ENCODE data around the gene TMPRSS11F. TPM values are rescaled to one million over a fixed set of nuclear protein-coding genes. Genes with fewer than 3 reads are reported as not detected.

The TMPRSS11F gene
- total and polyA plus RNA-seq, 2 donors (not counting 1 experiment from before 2014, with no cell fraction given) = not detected

GRCh38 chr4:68076194-68076593 is 53.5 kb downstream of the TMPRSS11F start:
- Histone ChIP-seq H2AFZ (ENCODE audit: insufficient read depth, low read depth, low read length, poor library complexity, severe bottlenecking) (no peak overlapping the region), H3K4me3 (ENCODE audit: control extremely low read depth in 1 of 5, extremely low read depth in 1 of 5, insufficient read depth in 1 of 5, low read depth in 2 of 5, low read length in 4 of 5) (no peak overlapping the region), H3K36me3 (replicated peaks in 1 of 2; ENCODE audit: control extremely low read depth in 1 of 2, control insufficient read depth in 1 of 2, extremely low read depth in 1 of 2, insufficient read depth in 2 of 2, low read length in 1 of 2) (no peaks in the 10 kb centered on the region), H3K27ac (ENCODE audit: low read length in 2 of 2) (no peak overlapping the region), H3K79me2 (ENCODE audit: control insufficient read depth, insufficient read depth, low read length) (no peaks in the 10 kb centered on the region), H3K4me1 (ENCODE audit: control insufficient read depth in 2 of 2, insufficient read depth in 2 of 2, low read length in 2 of 2) (no peaks in the 10 kb centered on the region), H4K20me1 (ENCODE audit: control insufficient read depth, insufficient read depth, low read length, poor library complexity, severe bottlenecking) (no peaks in the 10 kb centered on the region), H3K9ac (ENCODE audit: low read length) (no peak overlapping the region), H3K27me3 (replicated peaks in 1 of 4; ENCODE audit: control extremely low read depth in 1 of 4, control insufficient read depth in 3 of 4, insufficient read depth in 4 of 4, low read length in 3 of 4) (no peaks in the 10 kb centered on the region), H3K9me3 (ENCODE audit: control extremely low read depth in 1 of 3, control insufficient read depth in 2 of 3, insufficient read depth in 1 of 3, low read length in 2 of 3) (no peaks in the 10 kb centered on the region), H3K4me2 (replicated peaks; ENCODE audit: low read depth, low read length, poor library complexity, severe bottlenecking) (no peak overlapping the region)
- TF ChIP-seq CTCF (IDR thresholded peaks at IDR 0.05) (no peak), EZH2 (IDR thresholded peaks at IDR 0.05; ENCODE audit: borderline replicate concordance, insufficient read depth, low read depth, low read length, poor library complexity, severe bottlenecking) (no peak)
- H3K4me1 Mint-ChIP-seq = no peaks in the 10 kb centered on the region
- H3K27ac Mint-ChIP-seq = no peak overlapping the region
- ChIA-PET CTCF (no interaction called here), POLR2A (no interaction called here)
- intact Hi-C loops (cut with micrococcal nuclease) = no loop called here
- WGBS (ENCODE audit: insufficient coverage) = no CpG with 5 or more reads among the region's 2 CpGs
- ATAC-seq (ENCODE audit: low read depth) (no peak), DNase-seq (no peak)
- H3K4me3 Mint-ChIP-seq = no peak overlapping the region
- no peaks in the 10 kb centered on the region for H3K9me3 Mint-ChIP-seq (ENCODE audit: insufficient read depth)
- H3K27me3 Mint-ChIP-seq = no peaks in the 10 kb centered on the region

- CTCF ChIA-PET = no interaction called here
- DNase-seq (no peak), ATAC-seq (ENCODE audit: low read depth) (no peak)
- no peak overlapping the region for H3K4me3 ChIP-seq (ENCODE audit: control extremely low read depth in 1 of 5, extremely low read depth in 1 of 5, insufficient read depth in 1 of 5, low read depth in 2 of 5, low read length in 4 of 5)
- Mint-ChIP-seq H3K9me3 (ENCODE audit: insufficient read depth) (no peaks in the 10 kb centered on the region), H3K27ac (no peak overlapping the region), H3K27me3 (no peaks in the 10 kb centered on the region), H3K4me1 (no peaks in the 10 kb centered on the region), H3K4me3 (no peak overlapping the region)
- H3K27me3 ChIP-seq (replicated peaks in 1 of 4; ENCODE audit: control extremely low read depth in 1 of 4, control insufficient read depth in 3 of 4, insufficient read depth in 4 of 4, low read length in 3 of 4) = no peaks in the 10 kb centered on the region
- H2AFZ ChIP-seq (ENCODE audit: insufficient read depth, low read depth, low read length, poor library complexity, severe bottlenecking) = no peak overlapping the region
- no peaks in the 10 kb centered on the region for H3K9me3 ChIP-seq (ENCODE audit: control extremely low read depth in 1 of 3, control insufficient read depth in 2 of 3, insufficient read depth in 1 of 3, low read length in 2 of 3)
- no peak overlapping the region for H3K4me2 ChIP-seq (replicated peaks; ENCODE audit: low read depth, low read length, poor library complexity, severe bottlenecking)
- H3K4me1 ChIP-seq (ENCODE audit: control insufficient read depth in 2 of 2, insufficient read depth in 2 of 2, low read length in 2 of 2) = no peaks in the 10 kb centered on the region
- TF ChIP-seq CTCF (IDR thresholded peaks at IDR 0.05) = no peak
- TF ChIP-seq EZH2 (IDR thresholded peaks at IDR 0.05; ENCODE audit: borderline replicate concordance, insufficient read depth, low read depth, low read length, poor library complexity, severe bottlenecking) = no peak
- no peaks in the 10 kb centered on the region for H4K20me1 ChIP-seq (ENCODE audit: control insufficient read depth, insufficient read depth, low read length, poor library complexity, severe bottlenecking)
- intact Hi-C loops (cut with micrococcal nuclease) = no loop called here
- no peaks in the 10 kb centered on the region for H3K36me3 ChIP-seq (replicated peaks in 1 of 2; ENCODE audit: control extremely low read depth in 1 of 2, control insufficient read depth in 1 of 2, extremely low read depth in 1 of 2, insufficient read depth in 2 of 2, low read length in 1 of 2)
- no peak overlapping the region for H3K27ac ChIP-seq (ENCODE audit: low read length in 2 of 2)
- no peaks in the 10 kb centered on the region for H3K79me2 ChIP-seq (ENCODE audit: control insufficient read depth, insufficient read depth, low read length)
- POLR2A ChIA-PET = no interaction called here
- H3K9ac ChIP-seq (ENCODE audit: low read length) = no peak overlapping the region
Measured at GRCh38 chr4:68074397-68074796, 55.3 kb downstream of the TMPRSS11F start.
